ENCODE data around the gene PHETA2. TPM values are rescaled to one million over a fixed set of nuclear protein-coding genes. Genes with fewer than 3 reads are reported as not detected.
"Not testable (repeated sequence)": the region's sequence is repeated elsewhere in the genome, so short reads cannot be mapped to it uniquely, and the experiment has no call there.

The PHETA2 gene
- total and polyA plus RNA-seq, 2 of the 4 experiments (the other 2 are of a cell fraction) = 6.5 to 10.0 TPM

DNA sequence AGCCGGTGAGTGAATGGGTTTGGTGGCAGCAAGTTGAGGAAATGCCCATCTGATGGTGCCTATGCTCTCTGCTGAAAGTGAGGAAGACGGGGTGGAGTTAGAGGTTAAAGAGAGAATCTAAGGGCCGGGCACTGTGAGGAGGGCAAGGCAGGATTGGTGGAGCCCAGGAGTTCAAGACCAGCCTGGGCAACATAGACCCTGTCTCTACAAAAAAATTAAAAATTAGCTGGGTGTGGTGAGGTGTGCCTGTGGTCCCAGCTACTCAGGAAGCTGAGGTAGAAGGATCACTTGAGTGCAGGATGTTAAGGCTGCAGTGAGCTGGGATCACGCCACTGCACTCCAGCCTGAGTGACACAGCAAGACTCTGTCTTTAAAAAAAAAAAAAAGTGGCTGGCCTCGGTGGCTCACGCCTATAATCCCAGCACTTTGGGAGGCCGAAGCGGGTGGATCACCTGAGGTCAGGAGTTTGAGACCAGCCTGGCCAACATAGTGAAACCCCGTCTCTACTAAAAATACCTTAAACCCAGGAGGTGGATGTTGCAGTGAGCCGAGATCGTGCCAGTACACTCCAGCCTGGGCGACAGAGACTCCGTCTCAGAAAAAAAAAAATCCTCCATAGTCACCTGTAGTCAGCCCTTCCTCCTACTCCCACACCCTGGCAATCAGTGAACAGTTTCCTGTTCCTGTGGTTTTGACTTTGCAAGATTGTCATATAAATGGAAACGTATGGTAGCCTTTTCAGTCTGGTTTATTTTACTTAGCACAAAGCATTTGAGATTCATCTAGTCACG, 46.4 kb downstream of the PHETA2 start:
- H3K4ac ChIP-seq (ENCODE audit: low read depth, low read length); H2AK5ac ChIP-seq (ENCODE audit: low read depth, low read length); H3K4me2 ChIP-seq (ENCODE audit: low read depth, low read length); H3K14ac ChIP-seq (replicated peaks; ENCODE audit: low read depth, low read length); H2BK20ac ChIP-seq (ENCODE audit: low read depth, low read length); H3K4me1 ChIP-seq (ENCODE audit: control insufficient read depth, insufficient read depth, low read length); in situ Hi-C loops (cut with MboI; ENCODE audit: low sequenced_read_pairs); H3K79me1 ChIP-seq (ENCODE audit: low read depth in 1 of 2, low read length in 2 of 2); H4K8ac ChIP-seq (ENCODE audit: low read depth in 2 of 2, low read length in 2 of 2); H2BK15ac ChIP-seq (ENCODE audit: low read depth, low read length); H3K18ac ChIP-seq (ENCODE audit: low read depth, low read length); dilution Hi-C loops (cut with HindIII; ENCODE audit: low sequenced_read_pairs, unreplicated experiment); H3K27ac ChIP-seq (ENCODE audit: insufficient read depth, low read length); H3K9me3 ChIP-seq (ENCODE audit: control insufficient read depth, insufficient read depth, low read length); H2BK5ac ChIP-seq (ENCODE audit: low read depth, low read length, poor library complexity, severe bottlenecking); H4K91ac ChIP-seq (ENCODE audit: insufficient read depth, low read depth, low read length); CTCF ChIA-PET; H2BK120ac ChIP-seq (ENCODE audit: low read depth, low read length); H3K9me1 ChIP-seq (ENCODE audit: insufficient read depth, low read length); POLR2A ChIA-PET (ENCODE audit: unreplicated experiment); H3K36me3 ChIP-seq (ENCODE audit: control insufficient read depth, insufficient read depth, low read length); BruUV-seq (replicated peaks); H3K23ac ChIP-seq (ENCODE audit: low read depth, low read length); H2AK9ac ChIP-seq (replicated peaks; ENCODE audit: low read depth, low read length, poor library complexity); H3K27me3 ChIP-seq (ENCODE audit: control insufficient read depth, insufficient read depth, low read length); H3K9ac ChIP-seq (ENCODE audit: low read depth, low read length); DNase-seq; intact Hi-C loops (cut with micrococcal nuclease); ATAC-seq (ENCODE audit: low read depth); H4K20me1 ChIP-seq (ENCODE audit: insufficient read depth, low read length); H3K4me3 ChIP-seq (ENCODE audit: insufficient read depth, low read depth, low read length); H2AFZ ChIP-seq (replicated peaks; ENCODE audit: low read length, poor library complexity); H4K5ac ChIP-seq (ENCODE audit: low read depth, low read length); H3K56ac ChIP-seq (ENCODE audit: extremely low read depth, insufficient read depth, low read length): not testable (repeated sequence)
- WGBS, 2 experiments (ENCODE audit: extremely low coverage in 2 of 2, insufficient read length in 1 of 2) = 75% methylated on average over 1 of the region's 15 CpGs; no CpG with 5 or more reads in 1 of the 2 experiments

DNA sequence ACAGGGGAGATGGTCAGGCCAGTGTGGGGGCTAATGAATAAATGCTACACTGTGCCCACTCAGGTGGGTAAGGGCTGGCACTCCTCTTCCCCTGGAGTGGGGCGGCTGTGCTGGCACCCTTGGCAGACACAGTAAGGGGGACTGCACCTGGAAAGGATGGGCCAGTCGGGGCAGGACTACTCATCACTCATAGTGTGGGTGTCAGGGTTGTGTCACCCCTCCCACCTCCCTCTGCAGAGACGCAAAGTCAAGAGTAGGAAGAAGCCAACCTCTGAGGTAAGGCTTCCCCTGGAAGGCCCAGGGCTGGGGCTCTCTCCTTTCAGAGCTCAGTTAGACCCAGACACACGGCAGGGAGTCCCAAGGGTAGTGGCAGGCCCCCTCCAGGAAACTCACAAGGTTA, 49.5 kb downstream of the PHETA2 start:
- H3K4me2 ChIP-seq (ENCODE audit: low read depth, low read length); H3K36me3 ChIP-seq (ENCODE audit: control insufficient read depth, insufficient read depth, low read length); ATAC-seq (ENCODE audit: low read depth); H3K23ac ChIP-seq (ENCODE audit: low read depth, low read length); H2AK5ac ChIP-seq (ENCODE audit: low read depth, low read length); H4K8ac ChIP-seq (ENCODE audit: low read depth in 2 of 2, low read length in 2 of 2); H2BK120ac ChIP-seq (ENCODE audit: low read depth, low read length); intact Hi-C loops (cut with micrococcal nuclease); H3K18ac ChIP-seq (ENCODE audit: low read depth, low read length); H2BK15ac ChIP-seq (ENCODE audit: low read depth, low read length); POLR2A ChIA-PET (ENCODE audit: unreplicated experiment); H3K4ac ChIP-seq (ENCODE audit: low read depth, low read length); H3K9ac ChIP-seq (ENCODE audit: low read depth, low read length); H3K4me3 ChIP-seq (ENCODE audit: insufficient read depth, low read depth, low read length); H4K20me1 ChIP-seq (ENCODE audit: insufficient read depth, low read length); H2AK9ac ChIP-seq (replicated peaks; ENCODE audit: low read depth, low read length, poor library complexity); CTCF ChIA-PET; H3K9me1 ChIP-seq (ENCODE audit: insufficient read depth, low read length); H3K4me1 ChIP-seq (ENCODE audit: control insufficient read depth, insufficient read depth, low read length); H3K56ac ChIP-seq (ENCODE audit: extremely low read depth, insufficient read depth, low read length); in situ Hi-C loops (cut with MboI; ENCODE audit: low sequenced_read_pairs); H2BK5ac ChIP-seq (ENCODE audit: low read depth, low read length, poor library complexity, severe bottlenecking); H3K9me3 ChIP-seq (ENCODE audit: control insufficient read depth, insufficient read depth, low read length); dilution Hi-C loops (cut with HindIII; ENCODE audit: low sequenced_read_pairs, unreplicated experiment); H3K79me1 ChIP-seq (ENCODE audit: low read depth in 1 of 2, low read length in 2 of 2); DNase-seq; BruUV-seq (replicated peaks); H3K14ac ChIP-seq (replicated peaks; ENCODE audit: low read depth, low read length); H3K27ac ChIP-seq (ENCODE audit: insufficient read depth, low read length); H4K91ac ChIP-seq (ENCODE audit: insufficient read depth, low read depth, low read length); H2AFZ ChIP-seq (replicated peaks; ENCODE audit: low read length, poor library complexity); H2BK20ac ChIP-seq (ENCODE audit: low read depth, low read length); H3K27me3 ChIP-seq (ENCODE audit: control insufficient read depth, insufficient read depth, low read length); H4K5ac ChIP-seq (ENCODE audit: low read depth, low read length): not testable (repeated sequence)
- no CpG with 5 or more reads among the region's 4 CpGs for WGBS, 2 experiments (ENCODE audit: extremely low coverage in 2 of 2, insufficient read length in 1 of 2)

All from IMR-90 (cell line).